B cell (primary cell): ENCODE data around the gene SCAMP5. TPM values are rescaled to one million over a fixed set of nuclear protein-coding genes. Genes with fewer than 3 reads are reported as not detected.

Experiments
- ATAC-seq: fragments of 200-7000 bp; cut with Tn5 transposase; one replicate; pipeline ENCODE4 v1.10.0; 2021; ENCODE audit warnings: low read depth, mild to moderate bottlenecking, moderate number of reproducible peaks, moderate library complexity
- CTCF ChIA-PET: fragments of 350-600 bp; sonication (Branson Sonifier 250); formaldehyde crosslinking; loops from one replicate; lab custom pipeline; 2021; ENCODE audit warnings: antibody characterized with exemption, inconsistent platforms; lab: Charles Lee
- POLR2A ChIA-PET: fragments of 350-600 bp; sonication (Branson Sonifier 250); formaldehyde crosslinking; loops from one replicate; lab custom pipeline; 2021; ENCODE audit warnings: antibody characterized with exemption; lab: Charles Lee
- DNase-seq: peaks from one replicate; pipeline ENCODE4 v3.0.0; 2013
- H2AFZ ChIP-seq: 2 replicates; pipeline ENCODE4 v1.6.1; 2012; ENCODE audit warnings: mild to moderate bottlenecking, low read depth, low read length; ENCODE audit not compliant: insufficient read depth, poor library complexity, severe bottlenecking
- H3K27ac ChIP-seq, 2 donors: 1 replicate in 1 of 2; 2 replicates in 1 of 2; pipeline ENCODE4 v1.5.1; 2012 to 2013; ENCODE audit warnings: low read length in 2 of 2, mild to moderate bottlenecking in 2 of 2, moderate library complexity in 1 of 2
- H3K27me3 ChIP-seq, 4 experiments: fragments of 200-600 bp in 1 of 4; sonication (generic) in 1 of 4; replicated peaks in 1 of 4; 1 replicate in 2 of 4; 2 replicates in 2 of 4; pipeline versions ENCODE4 v1.6.1 to v1.7.0; 2013 to 2016; ENCODE audit warnings: low read length in 3 of 4, mild to moderate bottlenecking in 2 of 4, mixed read lengths in 1 of 4, moderate library complexity in 1 of 4; ENCODE audit not compliant: insufficient read depth in 4 of 4, control insufficient read depth in 3 of 4; ENCODE audit errors: control extremely low read depth in 1 of 4
- H3K36me3 ChIP-seq, 2 experiments: replicated peaks in 1 of 2; 1 replicate in 1 of 2; 2 replicates in 1 of 2; pipeline versions ENCODE4 v1.6.1 to v1.7.1; 2013; ENCODE audit warnings: low read length in 1 of 2; ENCODE audit not compliant: insufficient read depth in 2 of 2, control insufficient read depth in 1 of 2; ENCODE audit errors: control extremely low read depth in 1 of 2, extremely low read depth in 1 of 2
- H3K4me1 ChIP-seq, 2 donors: fragments of 200-600 bp in 1 of 2; sonication (generic) in 1 of 2; 1 replicate in 1 of 2; 2 replicates in 1 of 2; pipeline versions ENCODE4 v1.5.1 to v1.6.1; 2013 to 2017; ENCODE audit warnings: low read length in 2 of 2; ENCODE audit not compliant: control insufficient read depth in 2 of 2, insufficient read depth in 2 of 2
- H3K4me2 ChIP-seq: replicated peaks from 2 replicates; pipeline ENCODE3; 2012; ENCODE audit warnings: mild to moderate bottlenecking, low read depth, low read length; ENCODE audit not compliant: poor library complexity, severe bottlenecking
- H3K4me3 ChIP-seq, 5 experiments: fragments of 200-600 bp in 1 of 5; sonication (generic) in 1 of 5; 1 replicate in 3 of 5; 2 replicates in 2 of 5; pipeline versions ENCODE4 v1.5.1 to v1.7.0; 2011 to 2016; ENCODE audit warnings: low read length in 4 of 5, mild to moderate bottlenecking in 4 of 5, low read depth in 2 of 5, control low read depth in 1 of 5, moderate library complexity in 1 of 5; ENCODE audit not compliant: insufficient read depth in 1 of 5; ENCODE audit errors: control extremely low read depth in 1 of 5, extremely low read depth in 1 of 5
- H3K79me2 ChIP-seq: fragments of 200-600 bp; sonication (generic); one replicate; pipeline ENCODE4 v1.6.0; 2016; ENCODE audit warnings: low read length; ENCODE audit not compliant: control insufficient read depth, insufficient read depth
- H3K9ac ChIP-seq: fragments of 200-600 bp; sonication (generic); 2 replicates; pipeline ENCODE4 v1.6.1; 2017; ENCODE audit warnings: mild to moderate bottlenecking, low read length, moderate library complexity
- H3K9me3 ChIP-seq, 3 donors: one replicate each; pipeline versions ENCODE4 v1.6.1 to v1.7.1; 2013; ENCODE audit warnings: low read length in 2 of 3; ENCODE audit not compliant: control insufficient read depth in 2 of 3, insufficient read depth in 1 of 3; ENCODE audit errors: control extremely low read depth in 1 of 3
- H4K20me1 ChIP-seq: 2 replicates; pipeline ENCODE4 v1.6.0; 2012; ENCODE audit warnings: mild to moderate bottlenecking, low read length; ENCODE audit not compliant: insufficient read depth, control insufficient read depth, poor library complexity, severe bottlenecking
- H3K27ac Mint-ChIP-seq: one replicate; pipeline ENCODE4 v1.8.0; 2021; ENCODE audit warnings: mixed read lengths
- H3K27me3 Mint-ChIP-seq: one replicate; pipeline ENCODE4 v1.8.0; 2021; ENCODE audit warnings: mixed read lengths
- H3K4me1 Mint-ChIP-seq: one replicate; pipeline ENCODE4 v1.8.0; 2021; ENCODE audit warnings: mixed read lengths
- H3K4me3 Mint-ChIP-seq: one replicate; pipeline ENCODE4 v1.8.0; 2021; ENCODE audit warnings: mixed read lengths
- H3K9me3 Mint-ChIP-seq: one replicate; pipeline ENCODE4 v1.8.0; 2022; ENCODE audit warnings: mixed read lengths; ENCODE audit not compliant: insufficient read depth
- EZH2 ChIP-seq: IDR thresholded peaks from 2 replicates; pipeline ENCODE4 v1.6.1; 2012; ENCODE audit warnings: borderline replicate concordance, low read depth, mild to moderate bottlenecking, moderate library complexity, low read length; ENCODE audit not compliant: insufficient read depth, poor library complexity, severe bottlenecking
- WGBS: methylation state at CpG from one replicate; pipeline ENCODE4 v1.1.5; 2013; ENCODE audit warnings: missing lambda C conversion rate; ENCODE audit not compliant: insufficient coverage; 5-methylcytosine and 5-hydroxymethylcytosine counted together
- intact Hi-C: fragments of 100-400 bp; cut with micrococcal nuclease; formaldehyde crosslinking; loops from one replicate; pipeline ENCODE4 v1.10.0; 2022
- polyA plus RNA-seq: library from polyadenylated mRNA; depleted of rRNA; stranded (reverse); fragments of >200 nt; gene quantifications from 2 replicates; pipeline ENCODE4 v1.2.3, GENCODE V29; 2012
- total RNA-seq, 2 donors: library from RNA; stranded (reverse); fragments of 120-200 nt in 1 of 2; gene quantifications; 1 replicate in 1 of 2; 2 replicates in 1 of 2; pipeline versions ENCODE4 v1.2.3 to v1.2.4, GENCODE V29; 2013 to 2022
- TF ChIP-seq, protein P1 (sequence below): fragments of 200-600 bp; IDR thresholded peaks from one replicate; pipeline ENCODE4 v1.8.0; 2022; ENCODE audit warnings: antibody characterized with exemption, mild to moderate bottlenecking

The SCAMP5 gene
- total and polyA plus RNA-seq, 2 donors (not counting 1 experiment from before 2014, with no cell fraction given), result 0.59 to 3.4 TPM

- H3K79me2 ChIP-seq, result no peaks in the 10 kb centered on the region
- no peak overlapping the region for H3K9ac ChIP-seq
- peaks cover 0 to 26% (median 0%) of the 10 kb centered on the region in 3 donors for H3K9me3 ChIP-seq
- no peak overlapping the region for H3K4me2 ChIP-seq
- POLR2A ChIA-PET, result no interaction called here
- ATAC-seq (no peak), DNase-seq (no peak)
- H3K4me3 ChIP-seq, result no peak overlapping the region
- CTCF ChIA-PET, result interaction anchor here (0.7 to 3.5 kb wide), 8 partner anchors 53 to 319 kb away, joined by 3 to 19 read pairs (median 4); partner anchors contain the start of genes CPLX3 and ULK3
- intact Hi-C loops, result no loop called here
- H4K20me1 ChIP-seq, result peaks cover 26% of the 10 kb centered on the region
- no peak overlapping the region for H2AFZ ChIP-seq
- H3K27ac ChIP-seq, result no peak overlapping the region
- H3K4me1 ChIP-seq, result peaks cover 38 to 43% of the 10 kb centered on the region in 2 donors
- H3K36me3 ChIP-seq, result no peaks in the 10 kb centered on the region
- no peaks in the 10 kb centered on the region for H3K9me3 Mint-ChIP-seq
- H3K4me1 Mint-ChIP-seq, result peaks cover 32% of the 10 kb centered on the region
- H3K27me3 ChIP-seq, result peaks cover 0 to 60% (median 28%) of the 10 kb centered on the region in 4 experiments
- peaks cover 24% of the 10 kb centered on the region for H3K27me3 Mint-ChIP-seq
- no peak overlapping the region for H3K27ac Mint-ChIP-seq
- H3K4me3 Mint-ChIP-seq, result peak overlapping the region; percentile 61
- no peak for TF ChIP-seq EZH2
- TF ChIP-seq, protein P1, sequence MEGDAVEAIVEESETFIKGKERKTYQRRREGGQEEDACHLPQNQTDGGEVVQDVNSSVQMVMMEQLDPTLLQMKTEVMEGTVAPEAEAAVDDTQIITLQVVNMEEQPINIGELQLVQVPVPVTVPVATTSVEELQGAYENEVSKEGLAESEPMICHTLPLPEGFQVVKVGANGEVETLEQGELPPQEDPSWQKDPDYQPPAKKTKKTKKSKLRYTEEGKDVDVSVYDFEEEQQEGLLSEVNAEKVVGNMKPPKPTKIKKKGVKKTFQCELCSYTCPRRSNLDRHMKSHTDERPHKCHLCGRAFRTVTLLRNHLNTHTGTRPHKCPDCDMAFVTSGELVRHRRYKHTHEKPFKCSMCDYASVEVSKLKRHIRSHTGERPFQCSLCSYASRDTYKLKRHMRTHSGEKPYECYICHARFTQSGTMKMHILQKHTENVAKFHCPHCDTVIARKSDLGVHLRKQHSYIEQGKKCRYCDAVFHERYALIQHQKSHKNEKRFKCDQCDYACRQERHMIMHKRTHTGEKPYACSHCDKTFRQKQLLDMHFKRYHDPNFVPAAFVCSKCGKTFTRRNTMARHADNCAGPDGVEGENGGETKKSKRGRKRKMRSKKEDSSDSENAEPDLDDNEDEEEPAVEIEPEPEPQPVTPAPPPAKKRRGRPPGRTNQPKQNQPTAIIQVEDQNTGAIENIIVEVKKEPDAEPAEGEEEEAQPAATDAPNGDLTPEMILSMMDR, result no peak
These were observed 40.8 kb upstream of the SCAMP5 start for GRCh38 chr15:74954515-74954914.

GRCh38 chr15:74955017-74955416 is 40.3 kb upstream of the SCAMP5 start:
- TF ChIP-seq, protein P1, result no peak
- no peak for TF ChIP-seq EZH2
- intact Hi-C loops, result loop anchor here (5.0 kb wide), 1 partner anchor 583 kb away; no protein-coding TSS in a partner anchor
- H3K9me3 ChIP-seq, result peaks cover 0 to 26% (median 0%) of the 10 kb centered on the region in 3 donors
- peaks cover 29% of the 10 kb centered on the region for H3K27me3 Mint-ChIP-seq
- peak overlapping the region; percentile 61 for H3K4me3 Mint-ChIP-seq
- H3K27ac Mint-ChIP-seq, result no peak overlapping the region
- DNase-seq, result no peak
- ATAC-seq, result no peak
- H3K4me2 ChIP-seq, result no peak overlapping the region
- no peak overlapping the region for H3K27ac ChIP-seq
- no peaks in the 10 kb centered on the region for H3K36me3 ChIP-seq
- H3K79me2 ChIP-seq, result no peaks in the 10 kb centered on the region
- no peak overlapping the region for H3K9ac ChIP-seq
- H3K4me1 ChIP-seq, result peaks cover 38 to 43% of the 10 kb centered on the region in 2 donors
- H3K27me3 ChIP-seq, result peaks cover 0 to 65% (median 31%) of the 10 kb centered on the region in 4 experiments
- CTCF ChIA-PET, result interaction anchor here (0.9 to 3.5 kb wide), 6 partner anchors 54 to 320 kb away, joined by 3 to 19 read pairs (median 3); partner anchors contain the start of gene PPCDC
- POLR2A ChIA-PET, result no interaction called here
- H3K4me3 ChIP-seq, result no peak overlapping the region
- WGBS, result 96% methylated on average over 5 of the region's 8 CpGs
- H3K9me3 Mint-ChIP-seq, result no peaks in the 10 kb centered on the region
- no peak overlapping the region for H2AFZ ChIP-seq
- peaks cover 33% of the 10 kb centered on the region for H3K4me1 Mint-ChIP-seq
- peaks cover 26% of the 10 kb centered on the region for H4K20me1 ChIP-seq
